Stimulated activated effector memory CD8-positive, alpha-beta T cell treated with anti-CD3 and anti-CD28 coated beads, Interleukin-12 subunit alpha, Interleukin-12 subunit beta, amount 100 ng/mL, for 72 hours (primary cell): ENCODE results near the gene TRH.
"Not testable (repeated sequence)": the region's sequence is repeated elsewhere in the genome, so short reads cannot be mapped to it uniquely, and the experiment has no call there.

Experiments used
- ATAC-seq: fragments of 150-1000 bp; cut with Tn5 transposase; 2 replicates; pipeline ENCODE4 v1.10.0; 2021
- DNase-seq, 2 donors: peaks; one replicate each; pipeline ENCODE4 v3.0.0; 2021 to 2022; ENCODE audit warnings: low spot score in 2 of 2
- H3K27ac Mint-ChIP-seq: one replicate; pipeline ENCODE4 v1.8.0; 2022; ENCODE audit warnings: mild to moderate bottlenecking, mixed read lengths
- H3K36me3 Mint-ChIP-seq: one replicate; pipeline ENCODE4 v1.8.0; 2022; ENCODE audit warnings: mild to moderate bottlenecking, mixed read lengths
- H3K4me1 Mint-ChIP-seq: one replicate; pipeline ENCODE4 v1.8.0; 2022; ENCODE audit warnings: mixed read lengths
- H3K4me3 Mint-ChIP-seq: one replicate; pipeline ENCODE4 v1.8.0; 2022; ENCODE audit warnings: mild to moderate bottlenecking, mixed read lengths
- H3K9me3 Mint-ChIP-seq: one replicate; pipeline ENCODE4 v1.8.0; 2022; ENCODE audit warnings: mixed read lengths

Gene TRH

GRCh38 chr3:130014526-130014925 lies 40.0 kb downstream of the TRH start:
- DNase-seq (no peak), ATAC-seq (no peak)
- Mint-ChIP-seq H3K27ac (no peak overlapping the region), H3K4me3 (no peak overlapping the region), H3K36me3 (no peaks in the 10 kb centered on the region), H3K9me3 (no peaks in the 10 kb centered on the region), H3K4me1 (no peaks in the 10 kb centered on the region)

DNA sequence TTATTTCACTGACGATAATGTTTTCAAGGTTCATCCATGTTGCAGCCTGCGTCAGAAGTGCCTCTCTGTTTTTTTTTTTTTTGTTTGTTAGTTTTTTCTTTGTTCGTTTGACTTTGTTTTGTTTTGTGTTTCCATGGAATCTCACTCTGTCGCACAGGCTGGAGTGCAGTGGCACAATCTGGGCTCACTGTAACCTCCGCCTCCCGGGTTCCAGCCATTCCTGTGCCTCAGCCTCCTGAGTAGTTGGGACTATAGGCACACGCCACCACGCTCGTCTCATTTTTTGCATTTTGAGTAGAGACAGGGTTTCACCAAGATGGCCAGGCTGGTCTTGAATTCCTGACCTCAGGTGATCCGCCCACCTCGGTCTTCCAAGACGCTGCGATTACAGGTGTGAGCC lies 43.1 kb downstream of the TRH start:
- not testable (repeated sequence) for H3K9me3 Mint-ChIP-seq, H3K4me3 Mint-ChIP-seq, DNase-seq, H3K27ac Mint-ChIP-seq, ATAC-seq, H3K36me3 Mint-ChIP-seq, H3K4me1 Mint-ChIP-seq

DNA sequence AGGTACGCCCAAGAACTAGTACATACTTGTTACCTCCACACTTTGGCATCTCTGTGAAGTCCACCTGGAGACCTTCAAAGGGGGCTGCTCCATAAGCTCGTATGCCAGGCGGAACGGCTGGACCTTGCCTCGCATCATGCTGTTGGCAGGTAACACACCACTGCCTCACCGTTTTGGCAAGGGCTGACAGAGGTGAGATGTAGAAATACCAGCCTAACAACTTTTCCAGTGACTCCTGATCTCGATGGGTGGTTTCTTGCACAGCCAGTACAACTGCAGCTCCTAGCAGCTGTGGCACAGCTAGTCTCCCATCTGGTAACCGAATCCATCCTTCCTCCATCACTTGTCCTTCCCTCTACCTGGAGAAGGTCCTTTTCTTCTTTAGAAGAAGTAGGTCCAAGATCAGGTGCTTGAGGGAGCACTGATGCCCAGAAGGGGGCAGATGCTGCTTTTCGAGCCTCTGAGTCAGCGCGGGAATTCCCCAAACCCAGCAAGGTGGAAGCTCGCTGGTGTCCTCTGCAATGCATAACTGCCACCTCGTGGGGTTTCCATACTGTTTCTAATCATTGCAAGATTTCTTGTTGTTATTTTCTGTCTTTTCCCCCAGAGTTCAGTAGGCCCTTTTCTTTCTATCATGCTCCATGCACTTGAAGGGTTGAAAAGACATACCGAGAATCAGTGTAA lies 51.8 kb downstream of the TRH start:
- not testable (repeated sequence) for H3K36me3 Mint-ChIP-seq, H3K4me3 Mint-ChIP-seq, H3K4me1 Mint-ChIP-seq, H3K27ac Mint-ChIP-seq, ATAC-seq, H3K9me3 Mint-ChIP-seq
- DNase-seq: peak in 1 of 2 donors; percentile 49

DNA sequence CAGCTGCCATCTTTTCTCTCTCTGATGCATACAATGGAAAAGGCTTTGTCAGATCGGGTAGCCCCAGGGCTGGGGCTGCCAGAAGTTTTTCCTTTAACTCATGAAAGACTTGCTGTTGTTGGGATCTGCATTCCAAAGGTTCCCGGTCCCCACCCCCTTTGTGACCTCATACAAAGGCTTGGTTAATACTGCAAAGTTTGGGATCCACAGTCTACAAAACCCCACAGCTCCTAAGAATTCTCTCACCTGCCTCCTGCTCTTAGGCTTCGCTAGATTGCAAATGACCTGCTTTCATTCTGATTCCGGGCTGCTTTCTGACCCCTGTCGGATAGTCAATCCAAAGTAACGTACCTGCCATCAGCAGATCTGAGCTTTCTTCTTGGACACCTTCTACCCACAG lies 52.9 kb downstream of the TRH start:
- not testable (repeated sequence) for H3K36me3 Mint-ChIP-seq, DNase-seq, ATAC-seq, H3K4me3 Mint-ChIP-seq, H3K27ac Mint-ChIP-seq, H3K9me3 Mint-ChIP-seq, H3K4me1 Mint-ChIP-seq
